GM21360 (cell line): ENCODE measurements around the gene RAPGEF5.

Experiments used
- ATAC-seq: cut with Tn5 transposase; IDR thresholded peaks from one replicate; pipeline ENCODE4 v1.9.1; 2021; ENCODE audit warnings: mild to moderate bottlenecking, moderate library complexity; ENCODE audit not compliant: unreplicated experiment

RAPGEF5 gene

DNA sequence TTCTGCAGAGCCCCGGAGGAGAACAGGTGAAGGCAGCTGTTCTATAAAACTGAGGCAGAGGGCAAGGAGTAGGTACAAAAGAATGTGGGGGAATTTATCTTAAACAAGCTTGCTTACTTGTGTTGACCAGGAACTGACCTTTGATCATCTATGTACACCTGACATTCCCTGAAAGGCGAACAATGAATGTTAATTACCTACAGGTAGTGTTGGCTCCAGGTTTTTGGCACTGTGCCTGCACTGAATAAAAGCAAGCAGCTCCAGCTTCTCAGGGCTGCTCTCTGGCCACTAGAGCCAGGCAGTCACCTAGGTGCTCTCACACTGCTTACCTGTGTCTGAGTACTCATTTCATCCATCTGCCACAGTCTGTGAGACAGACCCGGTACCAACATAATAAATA, 87.0 kb downstream of the RAPGEF5 start:
- ATAC-seq = no peak

DNA sequence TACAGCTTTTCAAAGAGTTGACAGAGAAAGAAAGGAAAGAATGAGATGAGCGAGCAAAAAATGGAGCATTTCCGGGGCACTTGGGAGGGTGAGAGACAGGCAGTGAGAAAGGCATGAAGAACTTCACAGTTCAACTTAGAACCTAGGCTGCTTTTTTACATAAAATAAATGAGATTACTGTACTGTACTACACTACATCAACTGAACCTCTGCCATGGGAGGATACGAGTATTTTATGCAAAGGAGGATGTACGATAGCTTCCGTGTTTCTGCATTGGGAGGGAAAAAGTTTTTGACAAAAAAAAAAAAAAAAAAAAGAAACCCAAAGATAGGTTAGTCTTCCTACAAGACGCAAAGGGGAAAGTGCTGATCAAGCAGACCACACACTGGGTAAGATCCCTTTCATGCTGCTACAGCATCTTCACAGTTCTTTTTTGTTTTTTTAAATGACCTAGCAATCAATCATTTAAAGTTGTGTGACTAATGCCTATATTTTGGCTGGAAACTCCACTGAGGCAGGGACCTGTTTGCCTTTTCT, 88.0 kb downstream of the RAPGEF5 start:
- no peak for ATAC-seq

DNA sequence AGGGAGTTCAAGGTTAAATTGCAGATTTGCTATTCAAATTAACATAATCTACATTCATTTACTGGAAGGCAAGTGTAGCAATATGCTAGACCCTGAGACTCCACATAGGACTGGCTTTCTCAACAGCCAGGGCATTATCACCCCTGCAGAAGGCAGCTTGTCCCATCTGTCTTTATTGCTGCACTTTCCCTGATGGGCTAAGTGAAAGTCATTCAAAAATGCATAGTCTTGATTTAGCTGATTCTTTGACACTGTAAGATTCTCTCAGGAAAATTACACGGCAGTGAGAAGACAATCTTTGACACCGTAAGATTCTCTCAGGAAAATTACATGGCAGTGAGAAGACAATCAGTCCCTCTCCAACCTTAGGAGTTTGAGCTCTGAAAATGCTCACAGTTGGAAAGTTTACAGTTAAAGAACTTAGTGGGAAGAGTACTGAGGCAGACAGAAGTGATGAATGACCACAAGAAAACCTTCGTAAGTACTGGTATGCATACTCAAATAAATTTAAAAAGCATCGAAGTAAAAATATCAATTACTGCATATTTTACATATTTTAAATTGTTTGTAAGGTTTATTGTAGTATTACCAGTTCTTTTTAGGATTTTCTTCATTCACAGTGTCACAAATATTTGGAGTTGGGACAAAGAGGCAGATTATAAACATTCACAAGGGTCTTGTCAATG, 88.9 kb downstream of the RAPGEF5 start:
- no peak for ATAC-seq

DNA sequence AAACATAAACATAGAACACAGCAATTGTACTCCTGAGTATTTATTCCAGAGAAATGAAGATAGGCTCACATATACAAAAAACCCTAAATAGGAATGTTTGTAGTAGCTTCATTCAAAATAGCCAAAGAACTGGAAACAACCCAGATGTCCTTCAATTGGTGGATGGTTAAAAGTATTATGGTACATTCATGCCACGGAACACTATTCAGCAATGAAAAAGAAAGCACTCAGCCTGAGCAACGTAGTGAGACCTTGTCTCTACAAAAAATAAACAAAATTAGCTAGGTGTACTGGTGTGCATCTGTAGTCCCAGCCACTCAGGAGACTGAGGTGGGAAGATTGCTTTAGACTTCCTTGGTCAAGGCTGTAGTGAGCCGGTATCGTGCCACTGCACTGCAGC, 94.4 kb downstream of the RAPGEF5 start:
- no peak for ATAC-seq

DNA sequence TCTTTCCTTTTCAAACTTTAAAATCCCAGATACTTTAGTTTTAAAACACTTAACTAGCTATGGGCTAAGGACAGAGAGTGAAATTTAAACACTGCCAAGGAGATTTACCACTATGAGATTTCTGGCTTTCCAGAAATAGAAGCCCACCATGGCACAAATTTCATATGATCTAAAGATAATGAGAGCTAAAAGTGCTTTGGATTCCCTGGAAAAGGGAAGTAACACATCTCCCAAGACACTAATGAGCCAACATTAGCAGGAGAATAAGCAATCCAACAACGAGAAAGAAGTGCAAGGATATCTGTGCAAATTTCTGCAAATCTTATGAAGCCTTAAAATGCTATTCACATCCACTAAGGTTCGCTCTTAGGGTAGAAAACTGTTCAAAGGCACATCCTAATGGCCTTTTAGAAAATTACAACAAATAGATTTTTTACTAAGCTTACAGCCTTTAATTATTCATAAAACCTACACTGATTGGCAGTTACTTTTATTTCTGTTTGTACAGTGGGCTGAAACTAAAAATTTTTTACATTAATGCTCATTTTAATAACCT, 100.3 kb downstream of the RAPGEF5 start:
- no peak for ATAC-seq

DNA sequence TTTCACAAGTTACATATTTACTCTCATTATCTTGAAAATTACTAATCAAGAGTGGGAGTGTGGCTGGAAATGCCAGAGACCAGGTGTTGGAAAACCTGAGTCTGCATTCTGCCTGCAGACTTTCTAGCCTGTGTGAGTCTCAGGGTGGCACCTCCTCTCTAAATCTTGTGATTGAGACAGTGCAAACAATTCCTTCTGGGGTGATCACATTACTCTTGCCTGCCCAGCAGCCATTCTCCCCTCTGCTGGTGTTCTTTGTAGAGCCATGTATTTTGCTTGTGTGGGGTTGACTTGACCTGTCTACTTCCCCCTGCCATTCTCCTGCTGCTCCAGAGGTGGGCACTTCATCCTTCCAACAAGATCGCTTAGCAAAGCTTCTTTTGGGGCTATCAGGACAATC, 101.1 kb downstream of the RAPGEF5 start:
- no peak for ATAC-seq

DNA sequence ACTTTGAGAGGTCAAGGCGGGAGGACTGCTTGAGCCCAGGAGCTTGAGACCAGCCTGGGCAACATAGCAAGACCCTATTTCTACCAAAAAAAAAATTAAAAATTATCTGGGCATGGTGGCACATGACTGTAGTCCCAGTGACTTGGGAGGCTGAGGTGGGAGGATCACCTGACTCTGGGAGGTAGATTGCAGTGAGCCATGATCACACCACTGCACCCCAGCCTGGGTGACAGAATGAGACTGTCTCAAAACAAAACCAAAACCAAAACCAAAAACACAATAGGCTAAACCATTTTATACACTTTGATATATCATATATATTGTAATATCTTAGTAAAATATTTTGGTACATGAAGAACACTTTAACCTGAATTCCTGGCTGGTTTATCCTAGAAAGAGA, 101.6 kb downstream of the RAPGEF5 start:
- no peak for ATAC-seq

DNA sequence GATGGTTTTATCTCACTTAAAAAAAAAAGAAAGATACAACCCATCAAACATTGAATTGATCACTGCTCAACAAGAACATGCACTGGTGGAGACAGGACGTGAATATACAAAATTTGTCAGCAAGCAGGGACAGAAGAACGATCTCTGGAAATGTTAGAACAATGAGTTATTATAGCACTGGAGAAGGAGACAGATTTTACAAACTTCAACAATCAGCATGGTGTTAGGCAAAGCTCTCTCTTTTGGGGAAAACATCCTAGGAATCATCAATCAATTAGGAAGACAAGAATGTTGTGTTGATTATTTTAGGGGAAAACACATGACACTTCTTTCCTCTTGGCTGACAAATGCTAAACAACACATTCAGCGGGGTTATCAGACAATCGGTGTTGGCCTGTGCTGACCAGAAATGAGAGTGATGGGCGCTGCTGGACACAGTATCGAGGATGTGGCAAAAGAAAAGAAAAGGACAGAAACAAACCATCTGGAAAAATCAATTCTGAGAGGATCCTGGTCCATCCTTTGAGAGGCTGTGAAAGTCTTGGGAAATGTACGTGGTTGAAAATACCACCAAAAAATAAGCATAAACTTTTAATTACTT, 103.9 kb downstream of the RAPGEF5 start:
- ATAC-seq = no peak

DNA sequence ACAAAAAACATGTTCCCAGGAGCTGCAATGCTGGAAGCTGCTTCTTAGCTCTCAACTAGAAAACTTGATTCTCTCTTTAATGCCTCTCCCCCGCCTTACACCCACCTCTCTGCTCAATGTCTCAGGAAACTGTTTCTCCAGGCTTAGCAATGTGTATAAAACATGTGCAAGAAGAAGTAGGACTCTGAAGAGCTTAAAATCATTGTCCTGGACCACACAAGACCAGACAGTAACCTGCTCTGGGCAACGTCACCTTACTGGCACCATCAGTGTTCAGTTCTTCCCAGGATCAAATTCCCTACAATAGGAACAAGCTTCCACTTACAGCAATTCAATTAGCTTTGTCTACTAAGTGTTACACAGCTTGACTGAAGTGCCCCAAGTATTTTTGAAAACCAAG, 104.9 kb downstream of the RAPGEF5 start:
- ATAC-seq = no peak

DNA sequence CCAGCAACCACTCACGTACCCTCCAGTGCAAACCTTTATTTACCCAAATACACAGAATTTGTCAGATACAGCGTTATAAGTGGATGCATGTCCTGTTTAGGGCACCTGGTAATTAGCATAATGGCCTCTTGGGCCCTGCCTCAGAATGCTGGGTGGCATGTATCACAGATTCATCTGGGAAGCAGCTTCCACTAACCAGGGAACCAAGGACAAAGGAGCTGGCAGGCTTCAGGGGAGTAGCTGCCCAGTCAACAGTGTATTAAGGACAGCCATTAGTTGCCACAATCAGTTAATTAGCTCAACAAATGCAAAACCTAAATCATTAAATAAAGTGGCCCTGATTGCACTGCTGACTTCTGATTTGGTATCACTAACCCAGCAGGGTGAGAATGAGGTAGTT, 105.7 kb downstream of the RAPGEF5 start:
- ATAC-seq = no peak

DNA sequence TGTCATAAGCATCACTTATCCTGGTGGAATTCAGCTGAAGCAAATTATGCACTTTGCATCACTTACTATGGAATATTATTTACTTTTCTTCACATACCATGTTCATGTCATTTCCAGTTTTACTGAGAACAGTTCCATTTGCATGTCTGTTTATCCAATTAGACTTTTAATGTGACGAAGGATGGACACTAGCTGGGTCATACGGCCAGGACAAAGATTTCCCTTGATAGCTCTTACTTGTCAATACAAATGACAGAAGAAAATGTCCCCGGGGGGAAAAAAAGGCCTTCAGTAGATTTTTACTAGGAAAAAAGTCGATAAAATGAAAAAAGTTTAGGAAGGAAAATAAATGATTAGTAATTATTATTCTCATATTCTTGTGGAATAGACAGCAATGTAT, 106.6 kb downstream of the RAPGEF5 start:
- ATAC-seq = no peak

DNA sequence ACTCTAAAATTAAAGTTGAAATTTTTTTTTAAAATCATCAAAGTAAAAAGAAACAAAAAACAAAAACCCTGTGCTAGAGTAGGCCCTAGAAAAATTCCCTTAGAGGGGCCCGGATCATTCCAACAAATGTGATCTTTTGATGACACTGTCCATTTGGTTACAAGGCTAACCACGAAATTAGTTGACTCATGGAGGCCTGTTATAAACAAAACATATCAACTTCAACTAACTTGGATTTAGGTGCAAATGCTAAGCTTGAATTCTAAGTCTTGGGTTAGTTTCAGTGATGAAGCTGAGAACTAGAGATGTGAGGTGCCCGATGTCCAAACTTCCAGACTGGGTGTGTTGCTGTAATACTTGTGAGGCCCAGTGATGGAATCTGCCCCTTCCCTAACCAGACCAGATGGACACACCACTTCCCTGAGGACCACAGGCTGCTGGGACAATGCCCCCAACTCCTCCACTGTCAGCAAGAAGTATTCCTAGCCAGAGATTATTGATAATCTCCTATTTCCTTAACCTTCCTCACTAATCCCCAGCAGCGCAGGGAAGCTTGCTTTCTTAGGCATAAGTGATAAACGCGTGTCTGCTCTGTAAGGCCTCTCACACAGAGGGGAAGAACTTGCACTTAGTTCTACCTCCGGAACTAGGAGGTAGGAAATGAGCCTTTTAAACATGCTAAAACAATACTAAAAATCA, 108.7 kb downstream of the RAPGEF5 start:
- no peak for ATAC-seq

DNA sequence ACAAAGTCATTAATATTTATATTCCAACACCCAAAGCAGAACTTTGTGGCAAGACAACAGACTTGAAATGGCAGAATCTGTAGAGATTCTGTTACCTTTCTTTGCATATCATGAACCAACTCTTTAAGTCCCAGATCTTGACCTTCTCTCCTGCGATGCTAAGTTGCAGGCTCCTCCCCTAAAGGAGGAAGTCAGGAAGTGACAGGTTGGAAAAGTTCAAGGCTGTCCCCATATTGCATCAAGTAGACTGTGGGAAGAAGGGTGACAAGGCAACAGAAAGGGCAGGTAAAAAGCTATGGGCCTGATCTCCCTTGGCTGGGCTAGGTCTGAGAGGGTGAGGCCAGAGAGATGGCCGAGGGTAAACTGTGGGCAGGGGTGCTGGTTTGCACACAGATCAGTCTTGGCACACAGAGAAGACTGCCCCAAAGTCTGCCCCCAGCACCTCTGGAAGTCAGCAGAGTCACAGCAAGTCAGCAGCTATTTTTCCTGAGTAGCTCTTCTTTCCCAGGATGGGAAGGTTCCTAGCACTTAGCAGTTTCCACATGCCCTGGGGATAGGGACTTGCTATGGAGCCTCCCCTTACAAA, 115.1 kb downstream of the RAPGEF5 start:
- no peak for ATAC-seq

DNA sequence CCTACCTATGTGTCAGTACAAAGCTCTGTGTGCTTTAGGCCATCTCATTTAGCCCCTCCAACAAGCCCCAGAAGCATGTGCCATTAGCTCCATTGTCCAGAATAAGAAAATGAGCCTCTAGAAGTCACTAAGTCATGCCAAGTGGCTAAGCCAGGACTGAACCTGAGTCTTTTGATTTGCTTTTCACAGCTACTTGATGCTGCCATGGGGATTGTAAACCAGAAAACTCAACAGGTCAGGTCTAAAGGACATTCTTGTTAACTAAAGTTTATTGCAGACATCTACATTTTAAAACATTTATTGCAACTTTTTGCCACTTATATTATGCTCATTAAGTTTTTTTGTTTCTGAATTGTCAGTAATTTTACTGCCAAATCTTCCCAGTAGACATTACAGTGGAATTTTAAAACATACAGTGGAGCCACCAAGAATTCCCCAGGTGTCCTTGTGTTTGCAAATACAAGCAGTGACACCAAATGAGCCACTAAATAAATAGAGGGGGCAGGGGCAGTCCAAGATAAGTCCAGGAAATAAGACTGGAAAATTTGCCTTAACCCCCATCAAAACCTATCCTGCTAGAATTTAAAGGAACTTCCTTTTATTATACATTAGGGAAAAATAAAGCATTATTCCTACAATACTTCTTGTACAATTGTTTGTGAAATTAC, 115.9 kb downstream of the RAPGEF5 start:
- no peak for ATAC-seq

DNA sequence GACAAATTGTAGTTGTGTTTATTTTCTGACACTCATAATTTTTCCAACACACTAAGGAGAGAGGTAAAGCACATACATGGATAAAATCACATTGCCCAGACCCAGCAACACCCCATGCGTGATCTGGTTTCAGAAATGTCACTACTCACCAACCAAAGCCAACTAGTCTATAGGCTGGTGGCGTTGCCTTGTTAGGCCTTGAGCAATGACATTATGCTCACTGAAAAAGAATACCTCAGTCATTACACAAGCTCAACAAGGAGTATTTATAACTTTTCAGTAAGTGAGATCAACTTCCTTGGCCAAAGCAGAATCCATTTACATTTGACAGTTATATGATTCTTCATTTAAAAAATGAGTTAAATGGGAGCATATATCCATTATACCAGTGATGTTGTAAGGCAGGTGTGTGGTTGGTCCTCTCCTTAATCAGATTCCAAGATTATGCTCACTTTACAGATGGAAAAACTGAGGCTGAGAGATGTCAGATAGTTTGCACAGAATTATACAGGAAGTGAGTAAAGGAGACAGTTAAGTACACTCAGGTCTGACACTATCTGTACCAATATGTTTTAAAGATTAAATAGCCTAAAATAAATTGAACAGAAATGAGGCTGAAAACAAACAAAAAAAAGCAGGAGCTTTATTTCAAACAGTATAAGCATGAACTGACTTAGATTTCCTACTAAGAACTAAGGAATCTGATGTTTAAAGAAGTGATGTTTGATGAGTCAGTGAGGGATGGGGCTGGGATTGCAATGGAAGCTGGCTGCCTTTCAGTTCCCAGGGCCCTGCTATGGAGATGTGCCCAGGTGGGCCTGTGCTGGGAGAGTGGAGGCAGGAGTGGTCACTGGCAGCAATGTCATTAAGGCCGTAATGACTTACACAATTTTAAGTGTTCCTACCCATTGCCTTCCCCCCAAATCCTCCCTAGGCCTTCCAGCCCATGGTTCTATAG, 118.3 kb downstream of the RAPGEF5 start:
- no peak for ATAC-seq

DNA sequence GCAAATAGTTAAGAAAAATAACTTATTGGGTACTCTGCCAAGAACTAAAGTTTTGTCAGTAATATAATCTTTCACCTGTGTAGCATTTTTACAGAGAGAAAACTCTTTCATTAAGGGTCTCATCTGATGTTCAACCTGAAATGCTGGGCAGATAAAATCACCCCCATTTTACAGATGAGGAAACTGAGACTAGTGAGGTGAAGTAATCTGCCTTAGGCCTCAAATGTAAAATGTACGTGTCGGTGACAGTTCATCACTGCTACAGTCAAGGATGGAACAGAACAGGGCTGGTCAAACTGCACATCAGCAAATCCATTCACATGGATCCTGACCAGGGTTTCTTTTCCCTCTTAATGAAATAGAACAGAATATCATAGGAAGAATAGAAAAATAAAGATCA, 121.8 kb downstream of the RAPGEF5 start:
- no peak for ATAC-seq

DNA sequence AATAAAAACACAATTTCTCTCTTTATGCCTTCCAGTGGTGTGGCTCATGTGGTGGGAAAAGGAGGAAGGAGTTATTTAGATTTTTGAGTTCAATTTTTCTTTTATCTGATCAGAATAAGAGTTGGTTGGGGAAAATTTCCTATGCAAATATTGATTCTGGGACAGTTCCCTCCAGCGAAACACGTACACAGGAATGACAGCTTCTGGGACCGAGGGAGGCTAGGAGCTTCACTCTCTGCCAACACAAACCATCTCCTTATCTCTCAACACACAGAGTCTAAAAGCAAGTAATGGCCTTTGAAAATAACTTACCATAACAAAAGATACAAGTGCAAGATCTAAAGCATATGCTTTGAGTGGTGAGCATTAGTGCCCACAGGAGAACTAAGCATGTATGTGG, 122.7 kb downstream of the RAPGEF5 start:
- ATAC-seq = no peak

DNA sequence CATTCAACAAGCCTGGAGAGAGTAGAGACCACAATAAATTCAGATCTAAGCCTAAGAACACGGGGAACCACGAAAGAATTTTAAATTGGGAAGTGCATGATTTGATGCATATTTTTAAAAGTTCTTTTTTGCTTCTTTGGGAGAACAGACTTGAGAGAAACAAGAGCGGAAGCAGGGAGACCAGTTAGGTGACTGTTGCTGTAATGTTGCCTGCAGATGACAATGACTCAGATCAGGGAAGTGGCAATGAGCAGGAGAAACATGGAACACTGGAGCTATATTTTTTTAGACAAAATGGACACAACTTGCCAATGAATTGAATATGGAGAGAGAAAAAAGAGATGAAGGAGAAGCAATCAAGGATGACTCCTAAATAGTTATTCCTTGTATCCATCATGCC, 125.1 kb downstream of the RAPGEF5 start:
- no peak for ATAC-seq

DNA sequence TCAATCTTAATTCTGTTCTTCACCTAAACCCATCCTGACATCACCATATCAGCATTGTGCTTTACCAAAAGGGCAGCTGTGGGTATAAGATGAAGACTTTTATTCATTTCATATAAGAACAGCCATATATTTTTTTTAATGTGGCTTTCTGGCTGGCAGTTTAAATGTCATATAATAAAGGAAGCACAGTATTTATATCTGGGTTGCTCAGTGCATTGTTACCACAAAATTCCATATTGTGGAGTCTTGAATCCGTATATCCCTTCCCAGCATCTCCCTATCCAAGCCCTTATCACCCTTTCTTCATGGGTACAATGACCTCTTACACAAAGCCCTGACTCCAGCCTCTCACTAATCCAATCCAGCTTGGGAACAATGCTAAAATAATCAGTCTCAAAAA, 125.8 kb downstream of the RAPGEF5 start:
- no peak for ATAC-seq

DNA sequence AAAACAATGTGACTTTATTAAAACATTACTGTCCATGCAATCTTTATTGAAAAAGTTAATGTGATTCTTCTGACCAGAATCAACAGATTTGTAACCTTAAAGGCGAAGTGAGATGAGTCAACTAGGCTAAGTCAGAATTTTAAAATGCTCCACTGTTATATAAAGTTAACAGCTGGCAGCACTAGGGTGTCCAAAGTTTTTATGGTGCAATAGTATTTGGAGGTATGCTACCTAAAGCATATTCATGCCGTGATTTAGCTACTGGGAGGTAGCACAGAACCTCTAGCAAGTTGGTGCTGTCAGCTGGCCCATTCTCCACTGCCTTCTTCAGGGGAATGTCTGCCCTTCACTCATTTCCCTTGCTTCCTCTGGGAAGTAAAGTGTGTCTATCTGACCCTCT, 126.7 kb downstream of the RAPGEF5 start:
- ATAC-seq = no peak
